Activated T-helper 17 cell treated with anti-CD3 and anti-CD28 coated beads, Interleukin-2, amount 50 U/mL, for 72 hours (primary cell): ENCODE data around the gene SNAPC4. TPM values are rescaled to one million over a fixed set of nuclear protein-coding genes. Genes with fewer than 3 reads are reported as not detected.
"Not testable (repeated sequence)": the region's sequence is repeated elsewhere in the genome, so short reads cannot be mapped to it uniquely, and the experiment has no call there.

Experiments
- ATAC-seq: fragments of 150-1000 bp; cut with Tn5 transposase; replicated peaks from 2 replicates; pipeline ENCODE4 v1.10.0; 2021; ENCODE audit warnings: mild to moderate bottlenecking, moderate library complexity
- H3K27ac Mint-ChIP-seq: one replicate; pipeline ENCODE4 v1.8.0; 2022; ENCODE audit warnings: mixed read lengths
- H3K27me3 Mint-ChIP-seq: one replicate; pipeline ENCODE4 v1.8.0; 2022; ENCODE audit warnings: mixed read lengths
- H3K36me3 Mint-ChIP-seq: one replicate; pipeline ENCODE4 v1.8.0; 2022; ENCODE audit warnings: low read depth, mild to moderate bottlenecking, mixed read lengths
- H3K4me1 Mint-ChIP-seq: one replicate; pipeline ENCODE4 v1.8.0; 2022; ENCODE audit warnings: mixed read lengths
- H3K4me3 Mint-ChIP-seq: one replicate; pipeline ENCODE4 v1.8.0; 2022; ENCODE audit warnings: mild to moderate bottlenecking, mixed read lengths
- H3K9me3 Mint-ChIP-seq: one replicate; pipeline ENCODE4 v1.8.0; 2022; ENCODE audit warnings: mixed read lengths
- total RNA-seq, 2 donors: library from RNA; stranded (reverse); gene quantifications; one replicate each; pipeline ENCODE4 v1.2.3, GENCODE V29; 2022

Gene SNAPC4
- total RNA-seq, 2 donors from 2014 or later: 16.3 to 21.9 TPM

DNA sequence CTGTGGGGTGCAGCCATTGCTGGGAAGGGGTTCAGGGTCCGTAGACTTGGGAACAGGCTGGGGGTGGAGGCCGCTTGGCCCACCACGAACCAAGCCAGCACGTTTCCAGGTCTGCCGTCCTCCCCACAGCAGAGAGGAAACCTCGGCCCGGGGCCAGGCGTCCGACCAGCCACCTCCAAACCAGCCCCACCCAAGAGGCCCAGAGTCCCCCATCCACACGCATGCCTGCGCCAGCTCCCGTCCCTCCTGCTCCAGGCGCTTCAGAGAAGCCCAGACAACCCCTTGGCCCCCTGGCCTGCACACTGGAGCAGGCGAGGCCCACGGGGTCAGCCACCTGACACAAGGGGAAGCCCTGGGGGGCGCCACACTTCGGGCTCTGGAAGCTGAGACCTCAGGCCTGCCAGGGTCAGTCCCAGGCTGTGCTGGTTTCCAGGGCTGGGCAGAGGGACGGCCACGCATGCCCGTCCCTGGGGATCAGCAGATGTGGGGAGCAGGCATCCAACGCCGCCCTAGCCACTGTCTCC is 42.7 kb downstream of the SNAPC4 start:
- Mint-ChIP-seq H3K4me3 (no peak overlapping the region), H3K36me3 (no peaks in the 10 kb centered on the region), H3K27me3 (no peaks in the 10 kb centered on the region), H3K4me1 (no peaks in the 10 kb centered on the region), H3K27ac (no peak overlapping the region), H3K9me3 (no peaks in the 10 kb centered on the region)
- no peak for ATAC-seq

DNA sequence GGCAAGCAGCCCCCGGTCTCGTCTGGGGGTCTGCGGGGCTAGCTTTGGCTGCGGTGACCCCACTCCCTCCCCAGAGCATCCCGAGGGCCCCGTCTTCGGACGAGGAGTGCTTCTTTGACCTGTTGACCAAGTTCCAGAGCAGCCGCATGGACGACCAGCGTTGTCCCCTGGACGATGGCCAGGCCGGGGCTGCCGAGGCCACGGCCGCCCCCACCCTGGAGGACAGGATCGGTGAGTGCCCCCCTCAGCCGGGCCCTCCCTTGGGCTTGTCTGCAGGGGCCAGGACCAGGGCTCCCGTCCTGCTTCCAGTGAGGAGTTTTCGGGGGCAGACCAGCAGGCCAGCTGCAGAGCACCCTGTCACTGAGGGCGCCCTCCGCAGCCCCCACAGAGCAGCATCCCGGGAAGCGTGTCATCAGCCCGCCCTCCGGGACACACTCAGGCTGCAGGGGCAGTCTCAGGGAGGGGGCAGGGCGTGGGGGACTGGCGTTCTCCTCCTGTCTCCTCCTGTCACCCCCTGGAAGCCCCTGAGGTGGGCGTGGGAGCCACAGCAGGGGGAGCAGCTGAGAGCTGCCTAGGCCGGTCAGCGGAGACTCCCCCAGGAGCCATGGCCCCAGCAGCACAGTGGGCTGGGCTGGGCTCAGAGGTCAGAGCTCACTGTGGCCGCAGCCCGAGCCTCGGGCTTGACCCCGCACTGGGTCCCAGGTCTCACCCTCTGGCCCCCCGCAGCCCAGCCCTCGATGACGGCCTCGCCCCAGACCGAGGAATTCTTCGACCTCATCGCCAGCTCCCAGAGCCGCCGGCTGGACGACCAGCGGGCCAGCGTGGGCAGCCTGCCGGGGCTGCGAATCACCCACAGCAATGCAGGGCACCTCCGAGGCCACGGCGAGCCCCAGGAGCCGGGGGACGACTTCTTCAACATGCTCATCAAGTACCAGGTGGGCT is 44.1 kb downstream of the SNAPC4 start:
- Mint-ChIP-seq H3K9me3 (no peaks in the 10 kb centered on the region), H3K36me3 (no peaks in the 10 kb centered on the region), H3K4me1 (no peaks in the 10 kb centered on the region), H3K27me3 (no peaks in the 10 kb centered on the region), H3K4me3 (no peak overlapping the region), H3K27ac (no peak overlapping the region)
- no peak for ATAC-seq

DNA sequence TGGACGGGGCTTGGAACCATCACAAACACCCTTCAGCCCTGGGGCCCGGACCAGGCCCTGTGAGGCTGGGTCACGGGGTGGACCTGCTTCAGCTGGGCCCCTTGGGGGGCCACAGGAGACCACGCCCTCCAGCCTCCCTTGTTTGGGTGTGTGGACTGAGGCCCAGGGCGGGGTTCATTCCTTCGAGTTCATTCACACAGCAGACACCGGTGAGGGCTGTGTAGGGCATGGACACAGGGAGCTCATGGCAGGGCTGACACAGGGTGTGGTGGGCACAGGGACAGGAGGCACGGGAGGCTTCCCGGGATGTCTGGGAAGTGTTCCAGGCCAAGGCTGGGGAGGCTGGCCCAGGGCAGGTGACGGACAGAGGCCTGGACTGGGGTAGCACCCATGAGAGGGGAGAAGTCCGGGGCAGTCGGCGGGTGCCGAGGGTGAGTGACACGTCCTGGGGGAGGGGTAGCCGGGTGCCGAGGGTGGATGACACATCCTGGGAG is 45.3 kb downstream of the SNAPC4 start:
- no peak for ATAC-seq
- no peak overlapping the region for H3K27ac Mint-ChIP-seq
- H3K27me3 Mint-ChIP-seq: no peaks in the 10 kb centered on the region
- H3K36me3 Mint-ChIP-seq: no peaks in the 10 kb centered on the region
- no peaks in the 10 kb centered on the region for H3K9me3 Mint-ChIP-seq
- H3K4me3 Mint-ChIP-seq: no peak overlapping the region
- H3K4me1 Mint-ChIP-seq: no peaks in the 10 kb centered on the region

DNA sequence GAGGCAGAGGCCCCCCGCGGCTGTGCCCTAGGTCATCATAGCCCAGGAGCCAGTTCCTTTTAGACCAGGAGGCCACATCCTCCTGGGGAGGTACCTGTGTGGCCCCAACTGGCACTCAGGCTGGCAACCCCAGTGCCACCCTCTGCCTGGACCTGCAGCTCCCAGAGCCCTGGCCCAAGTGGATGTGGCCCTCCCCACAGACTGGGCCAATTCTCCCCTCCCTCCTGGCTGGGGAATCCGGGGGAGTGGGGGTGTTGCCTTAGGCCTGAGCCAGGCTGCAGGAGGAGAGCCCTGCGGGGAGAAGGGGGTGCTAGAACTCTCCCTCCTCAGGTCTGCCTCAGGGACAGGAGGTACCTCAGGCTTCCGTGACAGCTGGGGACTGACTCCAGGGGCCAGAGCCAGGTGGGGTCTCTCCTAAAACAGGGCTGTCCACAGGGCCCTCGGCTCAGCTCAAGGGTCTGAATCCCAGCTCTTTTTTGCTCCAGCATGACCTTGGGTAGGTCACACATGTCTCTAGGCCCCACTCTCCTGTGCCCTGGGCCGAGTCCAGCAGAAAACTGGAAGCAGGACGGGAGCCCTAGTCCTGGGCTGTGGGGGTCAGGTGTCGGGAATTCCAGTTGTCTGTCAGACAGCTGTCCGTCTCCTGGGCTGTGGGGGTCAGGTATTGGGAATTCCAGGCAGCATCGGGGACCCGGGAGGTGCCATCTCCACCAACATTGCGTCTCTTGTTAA is 46.0 kb downstream of the SNAPC4 start:
- Mint-ChIP-seq H3K27ac (no peak overlapping the region), H3K4me1 (no peaks in the 10 kb centered on the region), H3K36me3 (no peaks in the 10 kb centered on the region), H3K27me3 (no peaks in the 10 kb centered on the region), H3K9me3 (no peaks in the 10 kb centered on the region), H3K4me3 (no peak overlapping the region)
- no peak for ATAC-seq

DNA sequence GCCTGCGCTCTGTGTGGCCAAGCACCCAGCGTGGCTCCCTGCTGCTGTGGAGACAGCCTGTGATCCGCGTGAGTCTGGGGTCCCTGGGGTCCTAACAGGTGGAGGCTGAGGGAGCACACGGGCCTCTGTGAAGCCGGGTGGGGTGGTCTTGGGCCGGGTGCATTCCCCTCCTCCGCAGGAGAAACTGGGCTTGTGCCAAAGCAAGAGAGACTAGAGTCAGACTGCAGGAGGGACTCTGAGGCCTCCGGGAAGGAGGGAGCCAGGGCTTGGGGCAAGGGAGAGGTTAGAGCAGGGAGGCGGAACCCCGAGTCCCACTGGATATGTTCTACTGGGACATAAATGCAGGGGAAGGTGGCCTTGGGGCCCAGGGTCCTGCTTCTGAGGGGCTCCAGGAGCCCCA is 46.9 kb downstream of the SNAPC4 start:
- Mint-ChIP-seq H3K9me3 (no peaks in the 10 kb centered on the region), H3K4me3 (no peak overlapping the region), H3K4me1 (no peaks in the 10 kb centered on the region), H3K27ac (no peak overlapping the region), H3K36me3 (no peaks in the 10 kb centered on the region), H3K27me3 (no peaks in the 10 kb centered on the region)
- ATAC-seq: no peak

DNA sequence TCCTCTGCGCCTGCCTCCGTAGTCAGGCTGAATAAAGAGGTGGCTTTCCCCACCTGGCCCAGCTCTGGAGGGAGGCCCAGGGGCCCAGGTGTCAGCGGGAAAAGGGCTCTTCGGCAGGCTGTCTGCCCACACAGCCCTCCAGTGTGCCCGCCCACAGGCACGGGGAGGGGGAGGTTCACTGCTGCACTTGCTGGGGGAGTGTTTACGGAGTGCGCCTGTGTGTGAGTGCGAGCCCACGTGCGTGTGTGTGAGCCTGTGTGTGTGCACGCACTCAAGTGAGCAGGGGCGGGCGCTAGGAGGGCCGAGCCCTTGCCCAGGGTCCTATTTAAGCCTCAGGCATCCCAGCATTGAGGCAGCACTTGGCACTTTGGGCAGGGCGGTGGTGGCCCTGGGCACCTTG is 47.3 kb downstream of the SNAPC4 start:
- no peak for ATAC-seq
- Mint-ChIP-seq H3K9me3 (no peaks in the 10 kb centered on the region), H3K27me3 (no peaks in the 10 kb centered on the region), H3K4me1 (no peaks in the 10 kb centered on the region), H3K27ac (no peak overlapping the region), H3K36me3 (no peaks in the 10 kb centered on the region), H3K4me3 (no peak overlapping the region)

DNA sequence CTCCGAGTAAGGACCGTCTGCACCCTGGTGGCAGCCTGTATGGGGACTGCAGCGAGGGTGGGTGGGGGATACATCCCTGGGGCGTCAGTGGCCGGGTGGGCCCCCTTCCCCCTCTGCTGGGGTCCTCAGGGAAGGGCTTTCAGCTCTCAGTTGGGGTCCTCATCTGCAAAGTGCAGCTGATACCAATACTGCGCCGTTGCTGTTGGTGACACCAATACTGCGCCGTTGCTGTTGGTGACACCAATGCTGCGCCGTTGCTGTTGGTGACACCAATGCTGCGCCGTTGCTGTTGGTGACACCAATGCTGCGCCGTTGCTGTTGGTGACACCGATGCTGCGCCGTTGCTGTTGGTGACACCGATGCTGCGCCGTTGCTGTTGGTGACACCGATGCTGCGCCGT is 48.1 kb downstream of the SNAPC4 start:
- H3K9me3 Mint-ChIP-seq, H3K27me3 Mint-ChIP-seq, ATAC-seq, H3K4me1 Mint-ChIP-seq, H3K36me3 Mint-ChIP-seq, H3K27ac Mint-ChIP-seq, H3K4me3 Mint-ChIP-seq: not testable (repeated sequence)

DNA sequence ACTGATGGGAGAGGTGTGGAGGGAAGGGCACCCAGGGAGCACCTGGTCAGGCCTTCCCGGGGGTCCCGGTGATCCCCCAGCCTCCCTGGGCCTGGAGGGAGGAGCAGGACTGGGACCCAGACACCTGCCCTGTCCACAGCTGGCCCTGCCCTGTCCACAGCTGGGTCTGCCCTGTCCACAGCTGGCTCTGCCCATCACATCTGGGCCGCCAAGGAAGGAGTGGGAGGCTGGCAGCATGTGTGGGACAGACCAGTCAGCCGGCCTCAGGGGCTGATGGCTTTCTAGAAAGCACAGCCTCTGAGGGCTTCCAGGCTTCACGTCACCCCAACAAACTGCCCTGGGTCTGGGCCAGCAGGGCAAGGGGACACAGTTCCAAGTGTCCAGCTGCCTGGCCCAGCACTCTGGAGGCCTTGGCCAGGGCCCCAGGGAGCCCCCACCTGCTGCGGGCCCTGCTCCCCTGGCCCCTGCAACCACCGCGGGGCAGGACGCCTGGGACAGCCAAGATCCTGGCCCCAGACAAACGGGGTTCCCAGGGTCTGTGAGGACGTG is 48.6 kb downstream of the SNAPC4 start:
- no peak for ATAC-seq
- Mint-ChIP-seq H3K27me3 (no peaks in the 10 kb centered on the region), H3K9me3 (no peaks in the 10 kb centered on the region), H3K4me3 (no peak overlapping the region), H3K36me3 (no peaks in the 10 kb centered on the region), H3K27ac (no peak overlapping the region), H3K4me1 (no peaks in the 10 kb centered on the region)

Other genes starting within 250 kb of the SNAPC4 start
- under 1 TPM in 1 of 2 donors, not detected in 1; 0.16 TPM for gene LHX3, start 195.0 kb downstream of the SNAPC4 start, total RNA-seq
- 10 to 100 TPM; 25.9 to 28.5 TPM for gene QSOX2, start 154.4 kb downstream of the SNAPC4 start, total RNA-seq
- gene CCDC187, start 96.1 kb downstream of the SNAPC4 start, total RNA-seq: under 1 TPM in 1 of 2 donors, not detected in 1; 0.02 TPM
- gene GPSM1, start 72.6 kb downstream of the SNAPC4 start, total RNA-seq: 10 to 100 TPM in 1 of 2 donors, 1 to 10 TPM in 1; 5.9 to 16.3 TPM
- 10 to 100 TPM; 10.3 to 24.0 TPM for gene DNLZ, start 36.4 kb downstream of the SNAPC4 start, total RNA-seq
- 1 to 10 TPM; 6.1 to 6.4 TPM for gene CARD9, start 26.5 kb downstream of the SNAPC4 start, total RNA-seq
- gene ENTR1, start 10.4 kb upstream of the SNAPC4 start, total RNA-seq: 10 to 100 TPM; 56.3 to 81.0 TPM
- gene PMPCA, start 10.5 kb upstream of the SNAPC4 start, total RNA-seq: 100 to 1,000 TPM in 1 of 2 donors, 10 to 100 TPM in 1; 89.7 to 123 TPM
- 10 to 100 TPM; 14.2 to 18.2 TPM for gene INPP5E, start 39.7 kb upstream of the SNAPC4 start, total RNA-seq
- 10 to 100 TPM; 56.0 to 85.3 TPM for gene SEC16A, start 82.9 kb upstream of the SNAPC4 start, total RNA-seq
- 10 to 100 TPM; 63.8 to 65.9 TPM for gene NOTCH1, start 145.9 kb upstream of the SNAPC4 start, total RNA-seq